Spleen (tissue), 11 donors: ENCODE results near the gene YIPF2. TPM values are rescaled to one million over a fixed set of nuclear protein-coding genes. Genes with fewer than 3 reads are reported as not detected.

Experiments
- DNase-seq: peaks from one replicate; pipeline ENCODE4 v3.0.0-alpha.2; 2020
- H3K27ac ChIP-seq, 8 donors: fragments of 200-600 bp; sonication (generic) in 7 of 8; 1 replicate in 4 of 8; 2 replicates in 4 of 8; pipeline versions ENCODE4 v1.5.0 to v1.8.0; 2016 to 2021; ENCODE audit warnings: inconsistent platforms in 4 of 8, mild to moderate bottlenecking in 4 of 8, moderate library complexity in 1 of 8
- H3K27me3 ChIP-seq, 7 donors: fragments of 200-600 bp; sonication (generic) in 6 of 7; replicated peaks in 1 of 7; 1 replicate in 4 of 7; 2 replicates in 3 of 7; pipeline versions ENCODE4 v1.5.0 to v1.8.0; 2016 to 2021; ENCODE audit warnings: inconsistent platforms in 3 of 7, mild to moderate bottlenecking in 1 of 7
- H3K36me3 ChIP-seq, 6 donors: fragments of 200-600 bp; sonication (generic) in 5 of 6; 1 replicate in 4 of 6; 2 replicates in 2 of 6; pipeline versions ENCODE4 v1.5.0 to v1.8.0; 2016 to 2021; ENCODE audit warnings: inconsistent platforms in 2 of 6
- H3K4me1 ChIP-seq, 6 donors: fragments of 200-600 bp; sonication (generic) in 5 of 6; 1 replicate in 3 of 6; 2 replicates in 3 of 6; pipeline versions ENCODE4 v1.5.0 to v1.8.0; 2016 to 2021; ENCODE audit warnings: inconsistent platforms in 3 of 6
- H3K4me3 ChIP-seq, 8 donors: fragments of 200-600 bp; sonication (generic) in 7 of 8; 1 replicate in 4 of 8; 2 replicates in 4 of 8; pipeline versions ENCODE4 v1.5.0 to v1.8.0; 2016 to 2021; ENCODE audit warnings: inconsistent platforms in 4 of 8, mild to moderate bottlenecking in 4 of 8, moderate library complexity in 2 of 8
- H3K9me3 ChIP-seq, 8 donors: fragments of 200-600 bp; sonication (generic) in 7 of 8; 1 replicate in 4 of 8; 2 replicates in 4 of 8; pipeline versions ENCODE4 v1.5.0 to v1.8.0; 2016 to 2021; ENCODE audit warnings: inconsistent platforms in 4 of 8
- POLR2A ChIP-seq, 3 donors: fragments of 450-650 bp; IDR thresholded peaks; one replicate each; pipeline ENCODE4 v1.5.1; 2017; ENCODE audit warnings: antibody characterized with exemption in 3 of 3, mild to moderate bottlenecking in 1 of 3
- POLR2AphosphoS5 ChIP-seq, 3 donors: sonication (generic); formaldehyde crosslinking; IDR thresholded peaks; one replicate each; pipeline ENCODE4 v1.5.1; 2017; ENCODE audit warnings: antibody characterized with exemption in 3 of 3
- WGBS, 5 donors: extraction: QIAGEN DNeasy Blood & Tissue Kit in 3 of 5; methylation state at CpG; one replicate each; pipeline versions ENCODE4 v1.1.5 to v1.1.7; 2013 to 2018; 5-methylcytosine and 5-hydroxymethylcytosine counted together
- intact Hi-C: fragments of 100-400 bp; cut with DNase I; formaldehyde crosslinking; loops from one replicate; pipeline ENCODE4 v1.15.0; 2023; ENCODE audit warnings: low total_unique reads
- polyA plus RNA-seq, 3 donors: library from polyadenylated mRNA; stranded (reverse); fragments of 200-250 nt; gene quantifications; one replicate each; pipeline ENCODE4 v1.2.1, GENCODE V29; 2013
- total RNA-seq, 7 donors: library from RNA; depleted of rRNA in 3 of 7; stranded (reverse); fragments of >200 nt in 3 of 7; fragmentation: NEBNext Ultra II Directional in 4 of 7; extraction: Animal tissue kit (Norgen Biotek cat#: 25700) in 4 of 7; gene quantifications; one replicate each; pipeline versions ENCODE4 v1.1.0 to v1.2.1, GENCODE V29; 2016 to 2021
- TF ChIP-seq, protein P1 (sequence below), 11 experiments: fragments of 200-600 bp in 7 of 11; fragments of 450-650 bp in 4 of 11; sonication (generic) in 4 of 11; IDR thresholded peaks in 8 of 11; conservative IDR thresholded peaks in 3 of 11; 1 replicate in 7 of 11; 2 replicates in 4 of 11; pipeline versions ENCODE4 v1.4.0 to v1.8.0; 2016 to 2021; ENCODE audit warnings: antibody characterized with exemption in 11 of 11, inconsistent platforms in 4 of 11, mild to moderate bottlenecking in 1 of 11
- donor health status: healthy with polysubstance abuse.
- donor health status: DM: no; HTN: no; CAD: no; lungs with moderate emphysema.
- donor health status: DM: no; HTN: no; CAD: no.
- donor health status: Bipolar disorder and iron deficiency.
- donor health status: healthy.
- donor health status: DM: no; HTN: no; CAD: no.
- donor health status: DM: yes; HTN: yes; CAD: no.

The YIPF2 gene
- total and polyA plus RNA-seq, 10 donors: 12.5 to 42.3 (median 27.6) TPM

DNA sequence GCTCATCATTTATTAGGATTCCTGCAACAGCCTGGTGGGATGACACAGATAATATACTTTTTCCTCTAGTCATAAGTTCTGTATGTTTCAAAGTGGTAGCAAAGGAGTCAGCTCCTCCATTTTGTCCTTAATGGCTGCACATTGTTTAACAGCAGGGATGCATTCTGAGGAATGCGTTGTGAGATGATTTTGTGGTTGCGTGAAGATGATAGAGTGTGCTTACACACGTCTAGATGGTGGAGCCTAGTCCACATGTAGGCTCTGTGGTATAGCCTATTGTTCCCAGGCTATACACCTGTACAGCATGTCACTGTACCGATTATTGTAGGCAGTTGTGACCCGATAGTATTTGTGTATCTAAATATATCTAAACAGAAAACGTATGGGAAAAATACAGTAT, 37.0 kb upstream of the YIPF2 start:
- DNase-seq: no peak

DNA sequence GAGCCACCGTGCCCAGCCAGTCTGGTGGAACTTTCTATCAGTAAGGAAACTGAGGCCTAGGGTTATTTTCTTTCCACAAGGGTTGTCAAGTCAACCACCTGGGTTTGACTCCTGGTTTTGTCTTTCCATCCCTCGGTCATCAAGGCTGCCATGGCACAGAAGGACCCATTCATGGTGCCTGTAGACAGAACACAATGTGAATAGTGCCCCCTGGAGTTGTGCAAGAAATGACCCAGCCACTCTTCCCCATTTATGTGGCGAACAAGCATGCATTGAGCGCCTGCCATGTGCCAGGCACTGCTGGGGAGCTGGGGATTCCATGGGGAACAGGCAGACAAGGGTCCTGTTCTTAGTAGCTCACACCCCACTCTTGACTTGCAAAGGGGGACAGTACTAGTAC, 36.5 kb upstream of the YIPF2 start:
- no peaks in the 10 kb centered on the region for H3K27me3 ChIP-seq
- intact Hi-C loops: no loop called here
- no peak for TF ChIP-seq POLR2A (IDR thresholded peaks at IDR 0.05)
- no peak for TF ChIP-seq POLR2AphosphoS5 (IDR thresholded peaks at IDR 0.05)
- TF ChIP-seq, protein P1, sequence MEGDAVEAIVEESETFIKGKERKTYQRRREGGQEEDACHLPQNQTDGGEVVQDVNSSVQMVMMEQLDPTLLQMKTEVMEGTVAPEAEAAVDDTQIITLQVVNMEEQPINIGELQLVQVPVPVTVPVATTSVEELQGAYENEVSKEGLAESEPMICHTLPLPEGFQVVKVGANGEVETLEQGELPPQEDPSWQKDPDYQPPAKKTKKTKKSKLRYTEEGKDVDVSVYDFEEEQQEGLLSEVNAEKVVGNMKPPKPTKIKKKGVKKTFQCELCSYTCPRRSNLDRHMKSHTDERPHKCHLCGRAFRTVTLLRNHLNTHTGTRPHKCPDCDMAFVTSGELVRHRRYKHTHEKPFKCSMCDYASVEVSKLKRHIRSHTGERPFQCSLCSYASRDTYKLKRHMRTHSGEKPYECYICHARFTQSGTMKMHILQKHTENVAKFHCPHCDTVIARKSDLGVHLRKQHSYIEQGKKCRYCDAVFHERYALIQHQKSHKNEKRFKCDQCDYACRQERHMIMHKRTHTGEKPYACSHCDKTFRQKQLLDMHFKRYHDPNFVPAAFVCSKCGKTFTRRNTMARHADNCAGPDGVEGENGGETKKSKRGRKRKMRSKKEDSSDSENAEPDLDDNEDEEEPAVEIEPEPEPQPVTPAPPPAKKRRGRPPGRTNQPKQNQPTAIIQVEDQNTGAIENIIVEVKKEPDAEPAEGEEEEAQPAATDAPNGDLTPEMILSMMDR (IDR thresholded peaks at IDR 0.05 in 8 of 11, conservative IDR thresholded peaks at IDR 0.05 in 3 of 11): no peak
- no peaks in the 10 kb centered on the region for H3K9me3 ChIP-seq
- 92 to 97% (median 95%) methylated on average over 4 of the region's 4 CpGs for WGBS, 5 donors
- H3K4me3 ChIP-seq: no peak overlapping the region
- H3K4me1 ChIP-seq: peaks cover 31 to 88% (median 61%) of the 10 kb centered on the region in 6 donors
- H3K36me3 ChIP-seq: no peaks in the 10 kb centered on the region
- no peak for DNase-seq
- H3K27ac ChIP-seq: peak overlapping the region in 1 of 8 donors; percentile 4

More for the DNA sequence above, 37.0 kb upstream of the YIPF2 start:
- intact Hi-C loops: no loop called here
- 83 to 85% (median 84%) methylated on average over 6 of the region's 6 CpGs for WGBS, 5 donors
- no peaks in the 10 kb centered on the region for H3K9me3 ChIP-seq
- no peak overlapping the region for H3K4me3 ChIP-seq
- no peaks in the 10 kb centered on the region for H3K27me3 ChIP-seq
- H3K36me3 ChIP-seq: no peaks in the 10 kb centered on the region
- H3K4me1 ChIP-seq: peaks cover 31 to 89% (median 60%) of the 10 kb centered on the region in 6 donors
- TF ChIP-seq, protein P1 (IDR thresholded peaks at IDR 0.05 in 8 of 11, conservative IDR thresholded peaks at IDR 0.05 in 3 of 11): no peak
- TF ChIP-seq POLR2A (IDR thresholded peaks at IDR 0.05) (no peak), POLR2AphosphoS5 (IDR thresholded peaks at IDR 0.05) (no peak)
- H3K27ac ChIP-seq: no peak overlapping the region

DNA sequence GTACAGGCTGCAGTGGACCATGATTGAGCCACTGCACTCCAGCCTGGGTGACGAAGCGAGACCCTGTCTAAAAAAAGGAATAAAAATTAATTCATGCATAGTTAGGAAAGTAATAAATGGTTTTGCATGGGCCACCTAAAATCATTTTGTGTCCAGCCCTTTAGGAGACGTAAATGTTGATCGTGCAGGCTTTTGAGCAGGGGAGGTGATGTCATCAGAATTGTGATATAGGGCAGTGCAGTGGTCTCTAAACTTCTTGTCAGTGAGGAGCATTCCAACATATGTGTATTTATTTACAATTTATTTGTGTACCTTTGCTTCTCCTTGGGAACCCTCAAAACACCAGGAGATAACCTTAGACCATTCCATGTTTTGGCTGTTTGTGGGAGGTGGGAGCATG, 35.4 kb upstream of the YIPF2 start:
- Histone ChIP-seq H3K36me3 (no peaks in the 10 kb centered on the region), H3K27ac (peak overlapping the region in 5 of 8 donors; percentile 13 to 95 (median 50)), H3K27me3 (no peaks in the 10 kb centered on the region), H3K9me3 (no peaks in the 10 kb centered on the region), H3K4me1 (peaks cover 27 to 86% (median 61%) of the 10 kb centered on the region in 6 donors), H3K4me3 (no peak overlapping the region)
- intact Hi-C loops: no loop called here
- WGBS, 5 donors: 66 to 78% (median 74%) methylated on average over 4 of the region's 4 CpGs
- TF ChIP-seq, protein P1 (IDR thresholded peaks at IDR 0.05 in 8 of 11, conservative IDR thresholded peaks at IDR 0.05 in 3 of 11): no peak
- TF ChIP-seq POLR2A (IDR thresholded peaks at IDR 0.05): no peak
- TF ChIP-seq POLR2AphosphoS5 (IDR thresholded peaks at IDR 0.05): no peak
- no peak for DNase-seq

GRCh38 chr19:10962863-10963262, 34.4 kb upstream of the YIPF2 start:
- intact Hi-C loops: no loop called here
- Histone ChIP-seq H3K27ac (peak overlapping the region in 5 of 8 donors; percentile 20 to 97 (median 94)), H3K36me3 (no peaks in the 10 kb centered on the region), H3K9me3 (no peaks in the 10 kb centered on the region), H3K4me3 (peak overlapping the region in 1 of 8 donors; percentile 92), H3K27me3 (no peaks in the 10 kb centered on the region), H3K4me1 (peaks cover 21 to 76% (median 51%) of the 10 kb centered on the region in 6 donors)
- no peak for DNase-seq
- TF ChIP-seq, protein P1 (IDR thresholded peaks at IDR 0.05 in 8 of 11, conservative IDR thresholded peaks at IDR 0.05 in 3 of 11): no peak
- no peak for TF ChIP-seq POLR2AphosphoS5 (IDR thresholded peaks at IDR 0.05)
- TF ChIP-seq POLR2A (IDR thresholded peaks at IDR 0.05): no peak
- 82 to 87% (median 84%) methylated on average over 10 of the region's 10 CpGs for WGBS, 5 donors
